Neural cell (in vitro differentiated cells): ENCODE data around the gene MSH3.

Experiments used
- EZH2 ChIP-seq: fragments of 200-600, 300-800 bp; shearing (Covaris generic), sonication (generic); IDR thresholded peaks from 2 replicates; pipeline ENCODE4 v1.6.1; 2014; ENCODE audit warnings: antibody characterized with exemption, low read length, borderline replicate concordance, mild to moderate bottlenecking; ENCODE audit not compliant: insufficient read depth, poor library complexity, severe bottlenecking
- MXI1 ChIP-seq: fragments of 450-650 bp; conservative IDR thresholded peaks from 2 replicates; pipeline ENCODE4 v1.6.1; 2014; ENCODE audit warnings: antibody characterized with exemption, mild to moderate bottlenecking; ENCODE audit not compliant: poor library complexity, severe bottlenecking
- RAD21 ChIP-seq: fragments of 450-650 bp; conservative IDR thresholded peaks from 2 replicates; pipeline ENCODE4 v1.6.1; 2014; ENCODE audit warnings: antibody characterized with exemption, mild to moderate bottlenecking, moderate library complexity
- TAF1 ChIP-seq: IDR thresholded peaks from 2 replicates; pipeline ENCODE4 v1.6.1; 2012; ENCODE audit warnings: low read depth
- TF ChIP-seq, protein P1 (sequence below): fragments of 450-650 bp; IDR thresholded peaks from 2 replicates; pipeline ENCODE4 v1.5.1; 2014; ENCODE audit warnings: antibody characterized with exemption, mild to moderate bottlenecking, moderate library complexity; ENCODE audit not compliant: poor library complexity, severe bottlenecking

DNA sequence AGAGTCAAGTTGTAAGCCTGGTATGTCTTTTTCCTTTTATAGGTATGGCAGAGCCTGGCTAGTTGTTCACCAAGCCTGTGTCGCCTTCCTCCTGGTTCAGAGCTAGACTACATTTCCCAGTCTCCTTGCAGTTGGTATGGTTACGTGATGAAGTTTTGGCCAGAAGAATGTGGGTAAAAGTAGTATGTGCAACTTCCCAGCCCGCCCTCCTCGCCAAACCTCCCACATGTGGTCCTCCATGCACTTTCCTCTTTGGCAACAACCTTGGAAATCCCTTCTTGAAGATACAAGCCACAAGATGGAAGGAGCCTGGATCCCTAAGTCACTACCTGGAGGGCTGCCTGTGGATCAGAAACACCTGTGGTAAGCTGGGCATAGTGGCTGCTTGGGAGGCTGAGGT is 36.0 kb upstream of the MSH3 start:
- TF ChIP-seq RAD21: no peak
- TF ChIP-seq, protein P1, sequence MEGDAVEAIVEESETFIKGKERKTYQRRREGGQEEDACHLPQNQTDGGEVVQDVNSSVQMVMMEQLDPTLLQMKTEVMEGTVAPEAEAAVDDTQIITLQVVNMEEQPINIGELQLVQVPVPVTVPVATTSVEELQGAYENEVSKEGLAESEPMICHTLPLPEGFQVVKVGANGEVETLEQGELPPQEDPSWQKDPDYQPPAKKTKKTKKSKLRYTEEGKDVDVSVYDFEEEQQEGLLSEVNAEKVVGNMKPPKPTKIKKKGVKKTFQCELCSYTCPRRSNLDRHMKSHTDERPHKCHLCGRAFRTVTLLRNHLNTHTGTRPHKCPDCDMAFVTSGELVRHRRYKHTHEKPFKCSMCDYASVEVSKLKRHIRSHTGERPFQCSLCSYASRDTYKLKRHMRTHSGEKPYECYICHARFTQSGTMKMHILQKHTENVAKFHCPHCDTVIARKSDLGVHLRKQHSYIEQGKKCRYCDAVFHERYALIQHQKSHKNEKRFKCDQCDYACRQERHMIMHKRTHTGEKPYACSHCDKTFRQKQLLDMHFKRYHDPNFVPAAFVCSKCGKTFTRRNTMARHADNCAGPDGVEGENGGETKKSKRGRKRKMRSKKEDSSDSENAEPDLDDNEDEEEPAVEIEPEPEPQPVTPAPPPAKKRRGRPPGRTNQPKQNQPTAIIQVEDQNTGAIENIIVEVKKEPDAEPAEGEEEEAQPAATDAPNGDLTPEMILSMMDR: no peak
- TF ChIP-seq MXI1: no peak
- TF ChIP-seq TAF1: no peak
- TF ChIP-seq EZH2: no peak
